ENCODE measurements around the gene SLC45A2.

The SLC45A2 gene

DNA sequence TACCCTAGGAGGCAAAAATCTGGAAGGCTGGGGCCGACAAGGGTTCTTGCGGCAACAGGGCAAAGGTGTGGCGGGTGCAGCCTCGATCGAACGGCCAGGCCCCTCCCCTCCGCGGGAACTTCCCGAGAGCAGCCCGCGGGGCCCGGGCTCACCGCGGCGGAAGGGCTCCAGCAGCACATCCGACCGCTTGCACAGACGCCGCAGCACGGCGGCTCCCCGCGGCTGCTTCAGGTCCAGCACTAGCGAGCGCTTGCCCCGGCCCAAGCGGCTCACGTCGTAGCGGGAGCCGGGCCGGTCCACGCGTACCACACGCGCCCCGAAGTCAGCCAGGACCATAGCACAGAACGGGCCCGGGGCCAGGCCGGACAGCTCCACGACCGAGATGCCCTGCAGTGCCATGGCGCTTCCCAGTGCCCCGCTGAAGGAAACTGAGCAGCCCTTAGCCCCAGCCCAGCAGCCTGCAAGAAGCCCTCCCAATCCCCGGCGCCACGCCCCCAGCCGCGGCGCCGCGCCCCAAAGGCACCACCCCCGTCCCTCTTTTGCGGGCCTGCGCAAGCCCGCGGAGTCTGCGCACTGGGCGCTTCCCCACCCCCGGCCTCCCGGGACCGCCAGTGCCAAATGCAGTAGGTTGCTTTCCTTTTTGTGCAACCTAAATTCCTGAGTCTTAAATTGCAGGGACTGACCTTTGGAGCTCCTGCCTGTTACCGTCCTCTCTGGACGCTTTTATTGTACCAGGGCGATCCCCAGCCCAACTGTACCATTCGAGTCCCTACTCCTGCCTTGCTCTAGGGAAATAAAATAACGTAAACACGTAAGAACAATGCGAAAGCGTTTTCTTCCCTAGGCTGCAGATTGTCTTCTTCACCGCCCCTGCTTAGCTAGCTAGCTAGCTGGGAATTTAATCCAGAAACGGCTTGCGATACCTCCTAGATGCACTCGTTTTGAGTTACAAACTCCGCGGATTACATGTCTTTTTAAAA is 23.4 kb upstream of the SLC45A2 start, which contains the start of gene AMACR:
AMACR (minus strand) TSS at position 430 of the 980 bp plus-strand sequence; CDS start at position 399, 31 bp downstream.
- peak; percentile 77 to 83 (median 80) for DNase-seq (ENCODE audit: low read depth in 2 of 3, low spot score in 1 of 3)

DNA sequence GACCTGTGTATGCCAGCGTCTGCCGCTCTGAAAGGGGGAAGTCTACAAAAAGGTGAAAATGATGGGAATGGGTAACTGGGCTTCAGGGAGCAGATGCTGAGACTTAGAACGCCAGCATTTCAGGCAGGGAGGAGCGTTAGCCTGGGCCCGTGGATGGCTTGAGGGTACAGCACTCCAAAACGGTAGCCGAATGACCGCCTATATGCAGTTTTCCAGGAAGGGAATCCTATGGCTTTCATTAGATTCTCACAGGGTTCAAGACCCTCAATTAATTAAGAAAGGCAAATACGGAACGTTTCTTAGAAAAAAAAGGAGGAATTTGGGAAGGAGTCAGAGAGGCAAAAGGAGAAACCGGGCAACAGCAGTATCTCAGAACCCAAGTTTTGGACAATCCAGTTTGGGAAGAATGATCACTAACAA is 22.7 kb upstream of the SLC45A2 start:
- no peak for DNase-seq (ENCODE audit: low read depth in 2 of 3, low spot score in 1 of 3)

DNA sequence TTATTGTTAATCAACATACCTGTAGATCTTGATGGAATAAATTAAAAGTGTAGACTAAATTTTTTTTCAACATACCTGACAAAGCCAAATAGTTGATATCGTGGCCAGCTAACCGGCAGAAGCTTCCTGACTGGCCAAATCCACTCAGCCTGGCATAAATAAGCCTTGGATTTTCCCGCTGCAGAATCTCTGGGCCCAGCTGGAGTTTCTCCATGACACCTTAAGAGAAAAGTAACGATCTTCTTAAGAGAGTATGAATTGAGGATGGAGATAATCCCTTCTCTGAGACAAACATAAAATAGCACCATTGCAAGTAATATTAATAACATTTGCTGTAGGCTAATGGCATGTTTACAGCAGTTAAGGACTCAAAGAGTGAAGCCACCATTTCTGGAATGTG is 21.2 kb upstream of the SLC45A2 start:
- DNase-seq (ENCODE audit: low read depth in 2 of 3, low spot score in 1 of 3) = no peak

GRCh38 chr5:34005211-34005610 is 20.7 kb upstream of the SLC45A2 start:
- no peak for DNase-seq (ENCODE audit: low read depth in 2 of 3, low spot score in 1 of 3)

GRCh38 chr5:34003941-34004340 is 19.4 kb upstream of the SLC45A2 start:
- DNase-seq (ENCODE audit: low read depth in 2 of 3, low spot score in 1 of 3) = no peak

- DNase-seq (ENCODE audit: low read depth in 2 of 3, low spot score in 1 of 3) = no peak
Measured at GRCh38 chr5:34002629-34003328, 18.3 kb upstream of the SLC45A2 start.

- no peak for DNase-seq (ENCODE audit: low read depth in 2 of 3, low spot score in 1 of 3)
Measured at GRCh38 chr5:34001241-34001841, 16.8 kb upstream of the SLC45A2 start.

GRCh38 chr5:33999978-34000377 is 15.5 kb upstream of the SLC45A2 start:
- DNase-seq (ENCODE audit: low read depth in 2 of 3, low spot score in 1 of 3) = no peak

DNA sequence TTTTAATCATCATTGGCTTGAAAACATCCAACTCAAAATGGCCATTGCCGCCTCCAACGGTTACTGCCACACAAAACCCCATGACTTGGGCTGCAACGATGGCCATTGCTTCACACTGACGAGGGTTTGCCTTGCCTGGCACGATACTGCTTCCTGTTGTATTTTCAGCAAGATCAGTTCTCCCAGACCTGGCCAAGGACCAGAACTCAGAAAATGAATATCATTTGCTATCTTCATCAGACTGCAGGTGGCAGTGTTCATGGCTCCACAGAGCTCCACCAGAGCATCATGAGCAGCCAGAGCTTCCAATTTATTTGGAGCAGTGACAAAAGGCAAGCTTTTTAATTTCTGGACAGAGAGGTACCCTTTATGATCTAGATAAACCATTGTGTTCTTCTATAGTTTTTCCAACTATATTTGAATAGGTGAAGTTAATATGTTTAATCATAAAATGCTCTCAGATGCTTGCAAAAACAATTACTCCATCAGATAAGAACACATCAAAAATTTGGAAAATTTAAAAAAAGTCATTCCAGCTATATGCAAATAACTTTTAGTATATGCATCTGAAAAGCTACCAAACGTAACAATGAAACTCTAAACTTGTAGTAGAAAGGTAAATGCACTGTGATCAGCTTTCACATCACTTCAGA is 13.0 kb upstream of the SLC45A2 start:
- DNase-seq (ENCODE audit: low read depth in 2 of 3, low spot score in 1 of 3) = no peak

GRCh38 chr5:33995865-33996264 is 11.4 kb upstream of the SLC45A2 start:
- no peak for DNase-seq (ENCODE audit: low read depth in 2 of 3, low spot score in 1 of 3)

DNA sequence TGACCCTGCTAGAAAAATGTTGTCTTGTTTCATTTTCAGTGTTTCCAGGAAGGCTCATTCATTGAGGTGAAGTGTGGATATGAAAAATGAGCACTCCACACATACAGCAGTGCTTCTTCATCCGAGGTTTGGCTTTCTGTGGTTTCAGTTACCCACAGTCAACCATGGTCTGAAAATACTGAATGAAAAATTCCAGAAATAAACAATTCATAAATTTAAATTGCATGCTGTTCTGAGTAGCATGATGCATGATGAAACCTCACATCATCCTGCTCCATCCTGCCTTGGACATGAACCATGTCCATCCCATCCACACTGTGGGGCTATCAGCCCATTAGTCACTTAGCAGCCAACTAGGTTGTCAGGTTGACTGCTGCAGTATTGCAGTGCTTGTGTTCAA is 10.4 kb upstream of the SLC45A2 start:
- no peak for DNase-seq (ENCODE audit: low read depth in 2 of 3, low spot score in 1 of 3)

DNA sequence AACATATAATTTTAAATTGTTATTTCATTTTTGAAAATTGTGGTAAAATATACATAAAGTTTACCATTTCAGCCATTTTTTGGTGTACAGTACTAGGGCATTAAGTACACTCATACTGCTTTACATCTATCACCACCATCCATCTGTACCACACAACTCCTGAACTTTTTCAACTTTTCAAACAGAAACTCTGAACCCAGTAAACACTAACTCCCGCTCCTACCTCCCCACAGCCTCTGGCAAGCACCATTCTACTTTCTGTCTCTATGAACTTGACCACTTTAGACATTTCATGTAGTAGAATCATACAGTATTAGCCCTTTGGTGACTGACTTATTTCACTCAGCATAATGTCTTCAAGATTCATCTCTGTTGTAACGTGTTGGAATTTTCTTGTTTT is 8.4 kb upstream of the SLC45A2 start:
- no peak for DNase-seq (ENCODE audit: low read depth in 2 of 3, low spot score in 1 of 3)

- no peak for DNase-seq (ENCODE audit: low read depth in 2 of 3, low spot score in 1 of 3)
Measured at GRCh38 chr5:33985447-33985846, 954 bp upstream of the SLC45A2 start.

GRCh38 chr5:33984178-33984577 is 315 bp downstream of the SLC45A2 start:
- DNase-seq (ENCODE audit: low read depth in 2 of 3, low spot score in 1 of 3) = no peak

GRCh38 chr5:33981408-33982162 is 2.9 kb downstream of the SLC45A2 start:
- DNase-seq (ENCODE audit: low read depth in 2 of 3, low spot score in 1 of 3) = no peak

DNA sequence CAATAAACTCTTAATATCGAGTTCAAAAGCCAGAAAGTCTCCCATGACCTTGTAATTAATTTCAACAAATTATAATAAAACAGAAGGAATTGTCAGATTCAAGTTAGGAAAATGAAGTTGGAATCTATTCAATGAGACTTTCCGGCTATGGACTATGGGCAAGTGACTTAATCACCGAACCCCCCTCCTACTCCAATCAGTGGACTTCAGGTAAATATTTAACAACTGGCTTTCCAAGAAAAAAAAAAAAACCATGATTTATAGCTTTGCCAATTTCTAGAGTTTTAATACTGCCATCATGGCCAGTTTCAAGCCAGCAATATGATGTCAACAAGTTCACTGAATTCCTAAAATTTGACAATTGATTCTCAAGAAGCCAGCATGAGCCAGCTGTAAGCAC is 4.5 kb downstream of the SLC45A2 start:
- DNase-seq (ENCODE audit: low read depth in 2 of 3, low spot score in 1 of 3) = no peak

DNA sequence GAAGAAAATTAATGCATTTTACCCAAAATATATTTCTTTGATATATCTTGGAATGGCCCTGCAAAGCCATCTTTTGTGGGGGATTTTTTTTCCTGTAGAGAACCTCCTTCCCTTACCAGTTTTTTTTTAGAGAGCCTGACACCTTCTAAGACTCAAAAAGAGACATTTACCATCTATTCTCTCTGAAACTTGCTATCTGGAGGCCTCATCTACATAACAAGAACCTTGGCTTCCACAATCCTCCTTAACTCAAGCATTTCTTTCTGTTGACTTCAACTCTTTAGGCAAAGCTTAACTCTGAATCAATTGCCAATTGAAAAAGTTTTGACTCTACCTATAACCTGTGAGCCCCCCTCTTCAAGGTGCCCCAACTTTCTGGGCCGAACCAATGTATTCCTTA is 6.2 kb downstream of the SLC45A2 start:
- no peak for DNase-seq (ENCODE audit: low read depth in 2 of 3, low spot score in 1 of 3)

DNA sequence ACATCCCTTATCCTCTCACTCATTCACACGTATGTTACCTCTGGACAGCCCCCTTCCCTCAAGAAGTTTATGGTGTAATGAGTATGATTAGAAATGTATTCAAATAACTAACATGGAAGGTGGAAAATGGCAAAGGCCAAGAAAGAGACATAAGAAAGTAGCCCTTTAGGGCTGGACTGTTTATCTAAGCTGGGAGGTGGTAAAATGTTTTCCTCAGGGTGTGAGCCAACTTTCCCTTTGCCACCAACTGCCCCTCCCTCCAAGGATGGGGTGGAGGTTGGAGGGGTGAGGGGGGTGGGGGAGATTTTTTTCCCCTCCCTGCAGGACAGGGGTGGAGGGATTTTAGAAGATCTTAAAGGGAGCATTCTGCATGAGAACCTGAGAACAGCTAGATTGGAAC is 8.2 kb downstream of the SLC45A2 start:
- DNase-seq (ENCODE audit: low read depth in 2 of 3, low spot score in 1 of 3) = no peak

GRCh38 chr5:33975852-33976251 is 8.6 kb downstream of the SLC45A2 start:
- no peak for DNase-seq (ENCODE audit: low read depth in 2 of 3, low spot score in 1 of 3)

GRCh38 chr5:33973271-33973670 is 11.2 kb downstream of the SLC45A2 start:
- no peak for DNase-seq (ENCODE audit: low read depth in 2 of 3, low spot score in 1 of 3)

Measured in stimulated activated CD4-positive, alpha-beta T cell treated with anti-CD3 and anti-CD28 coated beads, Interleukin-12 subunit alpha, Interleukin-12 subunit beta, amount 100 ng/mL, for 48 hours (primary cell).